HG03196 (cell line): ENCODE measurements around the gene TCOF1.
A peak's percentile ranks its signal among the peaks of the same experiment; 100 is the strongest.

Experiments used
- ATAC-seq: cut with Tn5 transposase; IDR thresholded peaks from one replicate; pipeline ENCODE4 v1.9.1; 2021; ENCODE audit not compliant: unreplicated experiment

Gene TCOF1

DNA sequence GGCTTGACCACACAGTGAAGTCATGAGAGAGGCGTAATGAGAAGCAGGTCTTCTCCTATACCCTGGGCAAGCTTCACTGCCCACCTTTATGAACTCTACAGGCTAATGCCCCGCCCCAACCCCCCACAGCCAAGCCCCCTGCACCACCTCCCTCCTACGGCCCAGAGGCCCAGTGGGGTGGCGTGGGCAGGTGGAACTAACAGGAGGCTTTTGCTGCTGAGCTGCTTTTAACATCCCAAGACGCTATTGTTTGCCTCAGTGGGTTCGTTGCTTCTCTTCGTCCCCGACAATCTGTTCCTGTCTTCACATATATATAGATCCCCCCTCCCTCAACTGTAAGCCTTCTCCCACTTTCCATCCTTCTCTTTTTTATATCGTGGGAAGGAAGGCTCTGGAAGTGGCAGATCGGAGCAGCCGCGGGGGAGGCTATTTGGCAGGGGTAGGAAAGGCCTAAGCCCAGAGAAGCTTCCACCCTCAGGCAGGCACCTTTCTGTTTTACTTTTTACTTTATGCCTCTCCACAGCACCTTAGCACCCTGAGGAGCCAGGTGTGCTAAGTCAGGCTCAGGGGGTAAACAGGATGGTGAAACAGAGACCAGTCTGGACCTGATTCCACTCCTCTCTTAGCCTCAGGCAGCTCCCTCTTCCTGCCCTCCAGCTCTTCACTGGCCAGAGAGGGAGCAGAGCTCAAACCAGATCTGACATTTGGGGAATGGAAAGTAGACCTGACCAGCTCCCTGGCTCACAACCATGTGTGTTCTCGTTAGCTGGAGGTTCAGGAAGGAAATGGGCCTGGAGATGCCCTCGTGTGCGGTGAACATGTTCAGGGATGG, 28.7 kb downstream of the TCOF1 start:
- no peak for ATAC-seq

DNA sequence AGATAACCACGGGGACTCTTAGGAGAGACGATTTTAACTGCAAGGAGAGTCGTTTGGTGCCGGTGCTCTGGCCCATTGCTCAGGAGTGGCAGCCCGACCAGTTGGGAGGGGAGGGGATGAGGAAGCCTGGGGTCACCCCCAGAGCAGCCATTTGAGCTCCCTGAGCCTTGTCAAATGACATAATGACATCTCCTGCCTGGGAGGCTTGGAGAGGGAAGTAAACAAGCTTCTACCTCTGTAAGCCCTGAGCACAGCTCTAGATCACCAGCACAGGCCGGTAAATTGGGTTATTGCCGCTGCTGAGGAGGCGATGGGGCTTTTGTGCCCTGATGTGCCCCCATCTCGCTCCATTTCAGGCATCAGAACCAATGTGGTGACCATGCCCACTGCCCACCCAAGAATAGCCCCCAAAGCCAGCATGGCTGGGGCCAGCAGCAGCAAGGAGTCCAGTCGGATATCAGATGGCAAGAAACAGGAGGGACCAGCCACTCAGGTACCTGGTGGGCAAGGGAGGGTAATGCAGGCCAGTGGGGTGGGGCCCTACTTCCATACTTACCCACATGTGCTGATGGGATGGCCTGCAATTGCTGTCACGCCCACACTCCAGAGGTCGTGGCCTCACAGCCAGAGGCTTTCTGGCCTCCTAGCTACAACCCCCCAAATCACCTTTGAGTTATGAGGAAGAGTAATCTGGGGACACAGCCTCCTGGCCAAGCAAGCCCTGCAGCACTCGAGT, 32.2 kb downstream of the TCOF1 start:
- ATAC-seq, result no peak

DNA sequence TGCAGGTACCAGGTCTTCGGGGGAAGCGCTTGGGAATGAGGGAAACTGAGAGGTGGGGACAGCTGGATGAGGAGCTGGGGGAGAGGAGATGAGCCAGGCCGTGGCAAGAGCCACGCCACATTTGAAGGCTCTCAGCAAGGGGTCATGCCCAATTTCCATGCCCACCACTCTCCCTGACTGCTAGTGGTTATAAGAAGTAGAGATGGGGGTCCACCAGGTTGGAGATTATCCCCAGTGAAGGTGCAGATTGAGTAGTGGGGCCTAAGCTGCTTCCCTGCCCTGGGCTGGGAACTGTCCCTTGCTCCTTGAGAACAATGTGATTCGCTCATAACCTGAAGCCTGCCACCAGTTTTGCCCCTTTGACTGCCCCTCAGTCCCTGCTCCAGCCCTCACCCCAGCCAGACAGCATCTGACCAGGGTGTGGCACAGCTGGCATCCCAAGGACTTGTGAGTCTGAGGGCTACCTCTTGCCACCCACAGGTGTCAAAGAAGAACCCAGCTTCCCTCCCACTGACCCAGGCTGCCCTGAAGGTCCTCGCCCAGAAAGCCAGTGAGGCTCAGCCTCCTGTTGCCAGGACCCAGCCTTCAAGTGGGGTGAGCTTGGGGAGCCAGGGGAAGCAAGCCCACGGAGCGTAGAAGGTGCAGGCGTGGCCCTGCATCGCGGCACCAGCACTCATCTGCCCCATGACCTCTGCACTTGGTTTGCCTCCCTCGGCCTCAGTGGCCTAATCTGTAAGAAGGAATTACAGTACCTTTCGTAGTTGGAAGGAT, 33.8 kb downstream of the TCOF1 start:
- ATAC-seq, result no peak

DNA sequence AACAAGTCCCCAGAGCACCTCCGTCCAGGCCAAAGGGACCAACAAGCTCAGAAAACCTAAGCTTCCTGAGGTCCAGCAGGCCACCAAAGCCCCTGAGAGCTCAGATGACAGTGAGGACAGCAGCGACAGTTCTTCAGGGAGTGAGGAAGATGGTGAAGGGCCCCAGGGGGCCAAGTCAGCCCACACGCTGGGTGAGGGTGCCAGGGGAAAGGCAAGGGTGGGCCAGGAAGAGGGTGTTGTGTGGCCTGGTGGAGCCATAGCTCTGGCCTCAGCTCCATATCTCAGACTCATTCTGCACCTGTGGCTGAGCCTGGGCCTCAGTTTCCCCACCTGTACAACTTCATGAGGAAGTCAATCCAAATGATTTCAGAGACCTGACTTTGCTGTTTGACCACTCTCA, 34.5 kb downstream of the TCOF1 start:
- no peak for ATAC-seq

DNA sequence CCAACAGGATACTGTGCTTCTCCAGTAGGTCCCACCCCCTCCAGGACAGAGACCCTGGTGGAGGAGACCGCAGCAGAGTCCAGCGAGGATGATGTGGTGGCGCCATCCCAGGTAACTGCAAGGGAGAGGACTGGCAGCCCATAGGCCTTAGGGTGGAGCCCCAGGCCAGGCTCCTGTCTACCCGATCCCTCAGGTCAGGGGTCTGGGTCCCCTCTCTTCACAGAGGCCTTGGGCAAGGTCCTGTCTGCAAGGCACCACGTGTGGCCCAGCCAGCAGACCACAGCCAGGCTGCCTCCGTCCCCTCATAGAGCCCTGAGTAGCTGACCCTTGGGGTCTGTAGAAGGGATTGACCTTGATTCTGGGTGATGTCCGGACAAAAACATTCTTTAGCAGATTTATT, 35.2 kb downstream of the TCOF1 start:
- ATAC-seq, result no peak

DNA sequence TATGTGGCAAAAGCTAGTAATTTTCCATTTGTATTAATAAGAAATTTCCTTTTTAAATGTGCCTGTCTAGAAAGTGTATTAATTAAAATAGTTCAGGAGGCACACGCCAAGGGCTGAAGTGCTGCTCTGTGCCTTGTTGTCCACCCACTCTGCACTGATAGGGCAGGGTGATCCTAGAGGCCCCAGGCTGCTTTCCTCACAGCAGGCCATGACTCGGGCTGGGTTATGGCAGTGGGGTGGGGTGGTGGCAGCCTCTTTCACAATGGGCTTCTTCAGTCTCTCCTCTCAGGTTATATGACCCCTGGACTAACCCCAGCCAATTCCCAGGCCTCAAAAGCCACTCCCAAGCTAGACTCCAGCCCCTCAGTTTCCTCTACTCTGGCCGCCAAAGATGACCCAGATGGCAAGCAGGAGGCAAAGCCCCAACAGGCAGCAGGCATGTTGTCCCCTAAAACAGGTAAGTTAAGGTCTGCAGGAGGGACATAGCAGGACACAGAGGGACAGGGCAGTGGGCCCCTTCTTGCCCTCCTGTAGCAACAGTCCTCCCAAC, 35.7 kb downstream of the TCOF1 start:
- no peak for ATAC-seq

DNA sequence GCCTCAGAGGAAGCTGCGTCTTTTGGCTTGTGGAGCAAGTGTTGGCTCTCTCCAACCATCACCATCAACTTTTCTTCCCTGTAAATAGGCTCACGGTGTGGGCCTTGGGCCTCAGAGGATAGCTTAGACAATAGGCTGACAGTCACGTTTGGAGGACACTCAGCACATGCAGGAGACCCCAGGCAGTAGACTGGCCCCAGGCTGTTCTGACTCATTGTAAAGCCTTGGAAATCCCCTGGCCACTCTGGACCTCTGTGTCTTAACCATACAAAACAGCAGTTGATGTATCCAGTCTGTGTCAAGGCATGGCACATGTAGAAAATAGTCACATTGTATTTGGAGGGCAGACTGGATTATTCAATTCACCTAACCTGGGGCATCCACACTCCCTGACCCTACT, 36.6 kb downstream of the TCOF1 start:
- ATAC-seq, result no peak

DNA sequence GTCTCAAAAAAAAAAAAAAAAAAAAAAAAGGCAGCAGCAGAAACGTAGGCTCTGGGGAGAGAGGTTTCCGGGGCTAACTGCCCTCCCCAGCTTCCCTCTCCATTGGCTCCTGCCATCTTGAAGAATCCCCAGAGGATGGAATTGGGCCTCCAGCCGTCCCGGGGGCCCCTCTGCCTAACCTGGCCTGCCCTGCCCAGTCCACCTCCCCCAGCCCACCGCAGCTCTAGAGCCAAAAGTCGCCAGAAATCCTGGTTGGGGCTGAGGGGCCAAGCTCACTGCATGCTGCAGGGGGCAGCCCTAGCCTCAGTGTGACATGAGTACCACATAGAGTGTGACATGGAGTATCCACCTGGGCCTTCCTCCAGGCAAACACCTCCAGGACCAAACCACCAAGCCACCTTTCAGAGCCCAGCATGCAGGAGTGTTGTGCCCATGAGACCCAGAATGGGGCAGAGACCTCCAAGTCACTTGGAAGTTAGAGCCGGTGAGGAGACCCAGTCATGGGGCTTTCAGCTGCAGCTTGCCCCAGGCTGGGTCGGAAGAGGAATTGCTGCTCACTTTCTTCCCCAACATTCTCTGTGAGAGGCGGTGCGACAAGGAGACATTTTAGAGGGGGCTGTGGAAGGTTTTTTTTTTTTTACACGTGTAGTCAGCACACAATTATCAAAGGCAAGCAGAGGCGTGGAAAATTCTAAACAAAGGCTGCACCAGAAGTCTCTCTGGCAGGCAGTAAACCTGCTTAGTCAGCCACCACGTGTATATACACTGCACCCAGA, 37.6 kb downstream of the TCOF1 start:
- ATAC-seq, result no peak

DNA sequence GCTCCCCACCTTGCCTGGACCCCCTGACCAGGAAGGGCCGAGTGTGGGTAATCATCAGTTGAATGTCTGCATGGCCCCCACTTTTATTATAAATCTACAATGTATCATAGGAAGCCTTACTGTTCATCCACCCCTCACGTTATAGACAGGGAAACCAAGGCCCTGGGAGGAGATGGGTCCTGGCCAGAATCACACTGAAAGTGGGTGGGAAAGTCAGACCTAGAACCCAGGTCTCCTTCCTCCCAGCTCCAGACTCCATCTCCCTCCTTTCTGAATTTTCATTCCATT, 38.1 kb downstream of the TCOF1 start:
- ATAC-seq, result no peak

DNA sequence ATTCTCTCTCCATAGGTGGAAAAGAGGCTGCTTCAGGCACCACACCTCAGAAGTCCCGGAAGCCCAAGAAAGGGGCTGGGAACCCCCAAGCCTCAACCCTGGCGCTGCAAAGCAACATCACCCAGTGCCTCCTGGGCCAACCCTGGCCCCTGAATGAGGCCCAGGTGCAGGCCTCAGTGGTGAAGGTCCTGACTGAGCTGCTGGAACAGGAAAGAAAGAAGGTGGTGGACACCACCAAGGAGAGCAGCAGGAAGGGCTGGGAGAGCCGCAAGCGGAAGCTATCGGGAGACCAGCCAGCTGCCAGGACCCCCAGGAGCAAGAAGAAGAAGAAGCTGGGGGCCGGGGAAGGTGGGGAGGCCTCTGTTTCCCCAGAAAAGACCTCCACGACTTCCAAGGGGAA, 38.8 kb downstream of the TCOF1 start:
- no peak for ATAC-seq

DNA sequence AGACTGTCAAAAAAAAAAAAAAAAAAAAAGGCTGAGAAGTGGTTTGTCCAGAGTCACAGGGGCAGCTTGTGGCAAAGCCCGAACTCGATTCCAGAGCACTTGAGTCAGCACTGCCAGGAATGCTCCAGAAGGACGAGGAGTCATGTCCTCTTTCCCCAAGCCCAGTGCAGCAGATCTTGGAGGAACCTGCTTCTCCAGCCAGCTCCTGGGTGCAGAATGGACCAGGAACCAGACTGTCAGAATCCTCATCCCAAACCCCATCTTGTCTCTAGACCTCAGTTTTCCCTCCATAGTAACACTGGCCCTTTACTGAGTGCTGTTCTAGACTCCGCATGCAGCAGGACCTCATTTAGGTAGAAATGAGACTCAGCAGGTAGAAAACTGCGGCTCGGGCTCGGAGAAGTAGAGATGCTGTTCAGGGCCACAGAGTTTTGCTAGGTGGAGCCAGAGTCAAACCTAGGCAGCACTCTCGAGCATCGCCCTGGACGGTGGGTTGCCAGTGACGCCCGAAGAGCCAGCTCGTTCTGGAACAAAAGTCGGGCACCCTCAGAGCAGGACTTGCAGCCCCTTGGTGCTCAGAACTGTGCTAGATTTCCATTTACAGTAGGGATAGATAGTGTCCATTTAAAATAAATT, 39.8 kb downstream of the TCOF1 start:
- no peak for ATAC-seq

DNA sequence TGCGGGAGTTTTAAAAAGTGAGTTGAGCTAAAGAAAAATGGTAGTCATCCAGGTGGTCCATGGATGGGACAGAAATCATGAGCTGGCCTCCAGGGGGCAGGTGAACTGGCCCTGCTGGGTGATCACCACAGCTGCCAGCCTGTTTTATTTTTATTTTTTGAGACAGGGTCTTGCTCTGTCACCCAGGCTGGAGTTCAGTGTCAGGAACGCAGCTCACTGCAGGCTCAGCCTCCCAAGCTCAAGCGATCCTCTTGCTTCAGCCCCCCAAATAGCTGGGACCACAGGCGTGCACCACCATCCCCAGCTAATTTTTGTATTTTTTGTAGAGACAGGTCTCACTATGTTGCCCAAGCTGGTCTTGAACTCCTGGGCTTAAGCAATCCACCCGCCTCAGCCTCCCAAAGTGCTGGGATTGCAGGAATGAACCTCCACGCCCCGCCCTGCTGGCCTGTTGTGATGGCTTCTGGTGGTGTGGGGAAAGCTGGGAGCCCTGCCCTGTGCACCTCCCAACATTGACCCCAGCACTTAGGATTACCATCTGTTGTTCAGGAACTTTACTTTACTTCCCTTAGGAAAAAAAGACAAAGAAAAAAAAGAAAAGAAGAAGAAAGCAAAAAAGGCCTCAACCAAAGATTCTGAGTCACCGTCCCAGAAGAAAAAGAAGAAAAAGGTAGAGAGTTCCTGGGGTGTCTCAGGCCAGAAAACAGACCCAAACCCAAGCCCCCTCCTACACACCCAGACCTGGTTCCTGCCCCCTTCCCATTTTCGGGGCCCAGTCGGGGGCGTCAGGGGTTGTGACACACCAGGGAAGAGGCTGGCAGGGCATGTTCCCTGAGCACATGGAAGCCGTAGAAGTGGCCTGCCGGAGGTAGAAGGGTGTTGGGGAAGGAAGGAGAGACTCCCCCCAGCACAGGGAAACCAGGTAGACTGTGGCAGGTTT, 40.6 kb downstream of the TCOF1 start:
- ATAC-seq, result no peak

DNA sequence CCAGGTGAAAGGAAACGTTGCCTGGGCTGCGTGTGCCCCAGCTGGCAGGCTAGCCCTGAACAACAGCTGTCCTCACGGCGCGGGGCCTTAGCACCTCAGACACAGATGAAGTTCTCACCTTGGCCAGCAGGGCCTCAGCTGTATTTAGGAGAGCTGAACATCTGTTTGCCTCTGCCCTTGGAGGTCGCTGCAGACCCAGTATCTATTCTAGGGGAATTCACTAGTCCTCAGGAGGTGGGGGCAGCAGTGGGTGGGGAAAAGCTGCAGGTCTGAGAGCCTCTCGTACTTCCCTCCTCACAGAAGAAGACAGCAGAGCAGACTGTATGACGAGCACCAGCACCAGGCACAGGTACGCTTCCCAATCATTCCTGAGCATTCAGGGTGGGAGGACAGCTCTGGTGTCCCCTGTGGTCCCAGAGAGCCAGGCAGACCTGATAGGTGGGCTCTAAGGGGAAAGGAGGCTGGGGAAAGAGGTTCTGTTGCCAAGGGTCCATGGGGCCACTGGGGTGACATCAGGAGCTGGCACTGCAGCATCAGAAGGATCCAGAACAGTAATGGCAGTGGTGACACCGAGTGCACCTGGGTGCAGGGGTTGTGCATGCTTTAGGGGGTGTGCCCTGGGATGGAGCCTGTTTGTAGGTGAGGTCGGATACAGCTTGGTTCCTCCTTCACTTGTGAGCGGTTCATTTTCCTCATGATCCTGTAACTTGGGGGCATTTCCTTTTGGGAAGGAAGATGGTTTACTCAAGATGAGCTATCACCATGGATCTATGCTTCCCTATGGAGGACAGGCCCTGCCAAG, 41.4 kb downstream of the TCOF1 start:
- peak; percentile 51 for ATAC-seq

DNA sequence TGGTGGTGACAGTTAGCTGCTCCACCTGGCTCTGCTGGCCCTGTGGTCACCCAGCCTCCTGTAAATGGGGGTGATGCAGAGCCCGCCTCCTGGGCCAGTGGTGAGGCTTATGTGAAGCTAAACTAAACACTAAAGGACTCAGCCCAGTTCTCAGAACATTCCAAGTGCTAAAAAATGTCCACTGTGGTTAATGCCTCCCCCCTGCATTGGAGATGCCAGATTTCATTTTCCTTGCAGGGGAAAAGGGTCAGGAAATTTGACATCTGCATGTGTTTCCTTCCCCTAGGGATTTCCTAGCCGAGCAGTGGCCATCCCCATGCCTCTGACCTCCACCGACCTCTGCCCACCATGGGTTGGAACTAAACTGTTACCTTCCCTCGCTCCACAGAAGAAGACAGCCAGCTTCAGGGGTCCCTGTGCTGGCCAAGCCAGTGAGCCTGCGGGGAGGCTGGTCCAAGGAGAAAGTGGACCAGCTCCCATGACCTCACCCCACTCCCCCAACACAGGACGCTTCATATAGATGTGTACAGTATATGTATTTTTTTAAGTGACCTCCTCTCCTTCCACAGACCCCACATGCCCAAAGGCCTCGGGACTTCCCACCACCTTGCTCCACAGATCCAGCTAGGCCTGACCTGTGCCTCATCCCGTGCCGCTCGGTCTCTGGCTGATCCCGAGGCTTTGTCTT, 42.2 kb downstream of the TCOF1 start:
- ATAC-seq, result no peak

DNA sequence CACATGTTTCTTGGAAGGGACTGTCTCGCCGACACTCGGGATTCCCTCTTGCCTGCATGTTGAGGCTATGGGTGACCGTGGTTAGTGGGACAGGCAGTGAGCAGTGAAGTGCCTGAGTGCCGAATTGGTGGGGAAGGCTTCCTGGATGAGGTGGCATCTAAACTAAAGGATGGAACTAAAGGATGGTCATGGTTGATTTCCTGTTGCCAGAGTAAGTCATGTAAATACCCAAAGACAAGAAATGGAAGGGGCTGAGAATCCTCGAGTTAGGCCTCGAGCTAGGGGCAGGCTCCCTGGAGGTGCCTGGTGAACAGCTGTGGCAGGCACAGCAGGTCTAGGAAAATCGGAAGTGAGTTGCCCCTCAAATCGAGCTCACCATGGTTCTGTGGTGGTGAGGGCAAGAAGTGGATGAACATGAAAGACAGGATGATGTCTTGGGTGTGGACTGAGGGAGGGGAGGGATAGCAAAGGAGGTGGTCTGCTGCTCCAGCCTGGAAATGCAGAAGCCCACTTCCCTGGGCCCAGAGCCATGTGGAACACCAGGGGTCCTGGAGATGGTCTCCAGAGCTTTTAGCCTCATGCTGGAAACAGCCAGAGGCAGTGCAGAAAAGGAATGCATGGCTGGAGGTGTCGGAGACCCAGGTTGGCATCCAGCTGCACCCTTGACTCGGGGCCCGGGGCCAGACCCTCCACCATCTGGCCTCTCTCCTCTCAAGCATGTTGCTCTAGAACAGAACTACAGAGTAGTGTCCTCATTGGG, 43.0 kb downstream of the TCOF1 start:
- no peak for ATAC-seq

DNA sequence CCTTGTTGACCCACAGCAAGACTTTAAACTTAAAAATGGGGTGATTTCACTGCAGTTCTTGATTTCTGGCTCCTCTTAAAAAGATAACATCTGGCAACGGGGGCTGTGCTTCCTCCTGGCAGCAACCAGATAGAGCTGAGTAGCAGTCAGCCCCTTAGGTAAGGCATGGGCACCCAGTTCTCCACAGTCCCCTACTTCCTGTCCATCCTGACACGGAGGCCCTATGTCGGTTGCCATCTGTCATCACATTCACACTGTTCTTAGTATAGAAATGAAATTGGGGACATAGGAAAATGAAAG, 43.5 kb downstream of the TCOF1 start:
- ATAC-seq, result no peak
